Suprapubic skin (tissue), 3 donors: ENCODE results near the gene PSMC3.

Experiments
- CTCF ChIP-seq, 2 donors: fragments of 200-600 bp in 1 of 2; fragments of 450-650 bp in 1 of 2; sonication (generic) in 1 of 2; IDR thresholded peaks; one replicate each; pipeline ENCODE4 v1.5.1; 2016 to 2019; ENCODE audit warnings: antibody characterized with exemption in 2 of 2, mild to moderate bottlenecking in 1 of 2, moderate library complexity in 1 of 2
- POLR2A ChIP-seq, 2 donors: fragments of 450-650 bp; IDR thresholded peaks; one replicate each; pipeline ENCODE4 v1.6.1; 2017; ENCODE audit warnings: antibody characterized with exemption in 2 of 2, mild to moderate bottlenecking in 2 of 2, moderate library complexity in 2 of 2

GRCh38 chr11:47425611-47426010 is 628 bp downstream of the PSMC3 start:
- TF ChIP-seq CTCF (IDR thresholded peaks at IDR 0.05) = no peak
- TF ChIP-seq POLR2A (IDR thresholded peaks at IDR 0.05) = no peak
